HEK293 (cell line): ENCODE measurements around the gene ATP10A.
"Not testable (repeated sequence)": the region's sequence is repeated elsewhere in the genome, so short reads cannot be mapped to it uniquely, and the experiment has no call there.

Experiments
- TCF7L2 ChIP-seq: IDR thresholded peaks from 2 replicates; pipeline ENCODE4 v1.6.1; 2011; ENCODE audit warnings: low read depth, mild to moderate bottlenecking, inconsistent platforms, low read length, moderate library complexity, borderline replicate concordance
- ZNF112 ChIP-seq: fragments of 450-650 bp; formaldehyde crosslinking; IDR thresholded peaks from 2 replicates; pipeline ENCODE4 v1.5.0; 2017; ENCODE audit warnings: missing biosample characterization, missing genetic modification characterization
- ZNF184 ChIP-seq: fragments of 450-650 bp; IDR thresholded peaks from 2 replicates; pipeline ENCODE4 v1.5.1; 2018; ENCODE audit warnings: missing biosample characterization, mild to moderate bottlenecking, missing genetic modification characterization
- ZNF311 ChIP-seq: fragments of 450-650 bp; formaldehyde crosslinking; IDR thresholded peaks from 2 replicates; pipeline ENCODE4 v1.5.1; 2017; ENCODE audit warnings: missing biosample characterization, missing genetic modification characterization, borderline replicate concordance
- ZNF426 ChIP-seq: fragments of 450-650 bp; formaldehyde crosslinking; IDR thresholded peaks from 2 replicates; pipeline ENCODE4 v1.5.1; 2017; ENCODE audit warnings: missing biosample characterization, missing genetic modification characterization, mild to moderate bottlenecking, inconsistent platforms, moderate library complexity
- ZNF629 ChIP-seq: fragments of 450-650 bp; formaldehyde crosslinking; IDR thresholded peaks from 2 replicates; pipeline ENCODE4 v1.5.1; 2017; ENCODE audit warnings: missing biosample characterization, missing genetic modification characterization
- TF ChIP-seq, protein P1 (sequence below): fragments of 450-650 bp; formaldehyde crosslinking; IDR thresholded peaks from 2 replicates; pipeline ENCODE4 v1.5.1; 2016; ENCODE audit warnings: missing biosample characterization, missing genetic modification characterization
- TF ChIP-seq, protein P2 (sequence below): fragments of 450-650 bp; formaldehyde crosslinking; IDR thresholded peaks from 2 replicates; pipeline ENCODE4 v1.5.1; 2017; ENCODE audit warnings: missing biosample characterization, missing genetic modification characterization
- TF ChIP-seq, protein P3 (sequence below): fragments of 450-650 bp; formaldehyde crosslinking; IDR thresholded peaks from 2 replicates; pipeline ENCODE4 v1.5.1; 2016; ENCODE audit warnings: missing biosample characterization, missing genetic modification characterization
- TF ChIP-seq, protein P4 (sequence below): fragments of 450-650 bp; formaldehyde crosslinking; IDR thresholded peaks from 2 replicates; pipeline ENCODE4 v1.5.1; 2017; ENCODE audit warnings: missing biosample characterization, missing genetic modification characterization

DNA sequence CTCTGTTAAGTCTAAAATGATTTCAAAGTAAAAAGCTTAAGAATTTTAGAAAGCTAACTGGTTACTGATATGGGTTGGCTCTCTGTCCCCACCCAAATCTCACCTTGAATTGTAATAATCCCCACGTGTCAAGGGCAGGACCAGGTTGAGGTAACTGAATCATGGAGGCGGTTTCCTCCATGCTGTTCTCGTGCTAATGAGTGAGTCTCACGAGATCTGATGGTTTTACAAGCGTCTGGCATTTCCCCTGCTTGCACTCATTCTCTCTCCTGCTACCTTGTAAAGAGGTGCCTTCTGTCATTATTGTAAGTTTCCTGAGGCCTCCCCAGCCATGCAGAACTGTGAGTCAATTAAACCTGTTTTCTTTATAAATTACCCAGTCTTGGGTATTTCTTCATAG lies 7.1 kb downstream of the ATP10A start:
- not testable (repeated sequence) for TF ChIP-seq TCF7L2; ZNF112; ZNF184; ZNF426 (tag by site-specific recombination); ZNF311 (tag by site-specific recombination); ZNF629 (tag by site-specific recombination)
- TF ChIP-seq, protein P1, sequence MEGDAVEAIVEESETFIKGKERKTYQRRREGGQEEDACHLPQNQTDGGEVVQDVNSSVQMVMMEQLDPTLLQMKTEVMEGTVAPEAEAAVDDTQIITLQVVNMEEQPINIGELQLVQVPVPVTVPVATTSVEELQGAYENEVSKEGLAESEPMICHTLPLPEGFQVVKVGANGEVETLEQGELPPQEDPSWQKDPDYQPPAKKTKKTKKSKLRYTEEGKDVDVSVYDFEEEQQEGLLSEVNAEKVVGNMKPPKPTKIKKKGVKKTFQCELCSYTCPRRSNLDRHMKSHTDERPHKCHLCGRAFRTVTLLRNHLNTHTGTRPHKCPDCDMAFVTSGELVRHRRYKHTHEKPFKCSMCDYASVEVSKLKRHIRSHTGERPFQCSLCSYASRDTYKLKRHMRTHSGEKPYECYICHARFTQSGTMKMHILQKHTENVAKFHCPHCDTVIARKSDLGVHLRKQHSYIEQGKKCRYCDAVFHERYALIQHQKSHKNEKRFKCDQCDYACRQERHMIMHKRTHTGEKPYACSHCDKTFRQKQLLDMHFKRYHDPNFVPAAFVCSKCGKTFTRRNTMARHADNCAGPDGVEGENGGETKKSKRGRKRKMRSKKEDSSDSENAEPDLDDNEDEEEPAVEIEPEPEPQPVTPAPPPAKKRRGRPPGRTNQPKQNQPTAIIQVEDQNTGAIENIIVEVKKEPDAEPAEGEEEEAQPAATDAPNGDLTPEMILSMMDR (tag by site-specific recombination), result not testable (repeated sequence)
- TF ChIP-seq, protein P2, sequence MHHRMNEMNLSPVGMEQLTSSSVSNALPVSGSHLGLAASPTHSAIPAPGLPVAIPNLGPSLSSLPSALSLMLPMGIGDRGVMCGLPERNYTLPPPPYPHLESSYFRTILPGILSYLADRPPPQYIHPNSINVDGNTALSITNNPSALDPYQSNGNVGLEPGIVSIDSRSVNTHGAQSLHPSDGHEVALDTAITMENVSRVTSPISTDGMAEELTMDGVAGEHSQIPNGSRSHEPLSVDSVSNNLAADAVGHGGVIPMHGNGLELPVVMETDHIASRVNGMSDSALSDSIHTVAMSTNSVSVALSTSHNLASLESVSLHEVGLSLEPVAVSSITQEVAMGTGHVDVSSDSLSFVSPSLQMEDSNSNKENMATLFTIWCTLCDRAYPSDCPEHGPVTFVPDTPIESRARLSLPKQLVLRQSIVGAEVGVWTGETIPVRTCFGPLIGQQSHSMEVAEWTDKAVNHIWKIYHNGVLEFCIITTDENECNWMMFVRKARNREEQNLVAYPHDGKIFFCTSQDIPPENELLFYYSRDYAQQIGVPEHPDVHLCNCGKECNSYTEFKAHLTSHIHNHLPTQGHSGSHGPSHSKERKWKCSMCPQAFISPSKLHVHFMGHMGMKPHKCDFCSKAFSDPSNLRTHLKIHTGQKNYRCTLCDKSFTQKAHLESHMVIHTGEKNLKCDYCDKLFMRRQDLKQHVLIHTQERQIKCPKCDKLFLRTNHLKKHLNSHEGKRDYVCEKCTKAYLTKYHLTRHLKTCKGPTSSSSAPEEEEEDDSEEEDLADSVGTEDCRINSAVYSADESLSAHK (tag by site-specific recombination), result not testable (repeated sequence)
- TF ChIP-seq, protein P3, sequence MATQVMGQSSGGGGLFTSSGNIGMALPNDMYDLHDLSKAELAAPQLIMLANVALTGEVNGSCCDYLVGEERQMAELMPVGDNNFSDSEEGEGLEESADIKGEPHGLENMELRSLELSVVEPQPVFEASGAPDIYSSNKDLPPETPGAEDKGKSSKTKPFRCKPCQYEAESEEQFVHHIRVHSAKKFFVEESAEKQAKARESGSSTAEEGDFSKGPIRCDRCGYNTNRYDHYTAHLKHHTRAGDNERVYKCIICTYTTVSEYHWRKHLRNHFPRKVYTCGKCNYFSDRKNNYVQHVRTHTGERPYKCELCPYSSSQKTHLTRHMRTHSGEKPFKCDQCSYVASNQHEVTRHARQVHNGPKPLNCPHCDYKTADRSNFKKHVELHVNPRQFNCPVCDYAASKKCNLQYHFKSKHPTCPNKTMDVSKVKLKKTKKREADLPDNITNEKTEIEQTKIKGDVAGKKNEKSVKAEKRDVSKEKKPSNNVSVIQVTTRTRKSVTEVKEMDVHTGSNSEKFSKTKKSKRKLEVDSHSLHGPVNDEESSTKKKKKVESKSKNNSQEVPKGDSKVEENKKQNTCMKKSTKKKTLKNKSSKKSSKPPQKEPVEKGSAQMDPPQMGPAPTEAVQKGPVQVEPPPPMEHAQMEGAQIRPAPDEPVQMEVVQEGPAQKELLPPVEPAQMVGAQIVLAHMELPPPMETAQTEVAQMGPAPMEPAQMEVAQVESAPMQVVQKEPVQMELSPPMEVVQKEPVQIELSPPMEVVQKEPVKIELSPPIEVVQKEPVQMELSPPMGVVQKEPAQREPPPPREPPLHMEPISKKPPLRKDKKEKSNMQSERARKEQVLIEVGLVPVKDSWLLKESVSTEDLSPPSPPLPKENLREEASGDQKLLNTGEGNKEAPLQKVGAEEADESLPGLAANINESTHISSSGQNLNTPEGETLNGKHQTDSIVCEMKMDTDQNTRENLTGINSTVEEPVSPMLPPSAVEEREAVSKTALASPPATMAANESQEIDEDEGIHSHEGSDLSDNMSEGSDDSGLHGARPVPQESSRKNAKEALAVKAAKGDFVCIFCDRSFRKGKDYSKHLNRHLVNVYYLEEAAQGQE, result not testable (repeated sequence)
- TF ChIP-seq, protein P4, sequence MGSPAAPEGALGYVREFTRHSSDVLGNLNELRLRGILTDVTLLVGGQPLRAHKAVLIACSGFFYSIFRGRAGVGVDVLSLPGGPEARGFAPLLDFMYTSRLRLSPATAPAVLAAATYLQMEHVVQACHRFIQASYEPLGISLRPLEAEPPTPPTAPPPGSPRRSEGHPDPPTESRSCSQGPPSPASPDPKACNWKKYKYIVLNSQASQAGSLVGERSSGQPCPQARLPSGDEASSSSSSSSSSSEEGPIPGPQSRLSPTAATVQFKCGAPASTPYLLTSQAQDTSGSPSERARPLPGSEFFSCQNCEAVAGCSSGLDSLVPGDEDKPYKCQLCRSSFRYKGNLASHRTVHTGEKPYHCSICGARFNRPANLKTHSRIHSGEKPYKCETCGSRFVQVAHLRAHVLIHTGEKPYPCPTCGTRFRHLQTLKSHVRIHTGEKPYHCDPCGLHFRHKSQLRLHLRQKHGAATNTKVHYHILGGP (tag by site-specific recombination), result not testable (repeated sequence)
